Hepatocyte (in vitro differentiated cells): ENCODE measurements around the gene EPHA10. TPM values are rescaled to one million over a fixed set of nuclear protein-coding genes. Genes with fewer than 3 reads are reported as not detected.
"Not testable (repeated sequence)": the region's sequence is repeated elsewhere in the genome, so short reads cannot be mapped to it uniquely, and the experiment has no call there.

ENCODE experiments used
- DNase-seq: peaks from one replicate; pipeline ENCODE4 v3.0.0-alpha.2; 2016; ENCODE audit warnings: low spot score
- H2AFZ ChIP-seq: fragments of 200-600 bp; sonication (generic); 2 replicates; pipeline ENCODE4 v1.6.0; 2016; ENCODE audit warnings: antibody characterized with exemption, mild to moderate bottlenecking
- H3K27ac ChIP-seq: fragments of 200-600 bp; sonication (generic); 2 replicates; pipeline ENCODE4 v1.5.1; 2016; ENCODE audit warnings: mild to moderate bottlenecking
- H3K27me3 ChIP-seq: fragments of 200-600 bp; sonication (generic); 2 replicates; pipeline ENCODE4 v1.6.1; 2016
- H3K36me3 ChIP-seq: fragments of 200-600 bp; sonication (generic); replicated peaks from 2 replicates; pipeline ENCODE4 v1.5.1; 2016; ENCODE audit warnings: low read depth; ENCODE audit not compliant: insufficient read depth
- H3K4me1 ChIP-seq: fragments of 200-600 bp; sonication (generic); 2 replicates; pipeline ENCODE4 v1.5.1; 2016; ENCODE audit warnings: mild to moderate bottlenecking, moderate library complexity; ENCODE audit not compliant: insufficient read depth
- H3K4me2 ChIP-seq: fragments of 200-600 bp; sonication (generic); 2 replicates; pipeline ENCODE4 v1.6.0; 2016
- H3K4me3 ChIP-seq: fragments of 200-600 bp; sonication (generic); 2 replicates; pipeline ENCODE4 v1.5.1; 2016; ENCODE audit warnings: mild to moderate bottlenecking
- H3K79me2 ChIP-seq: fragments of 200-600 bp; sonication (generic); 2 replicates; pipeline ENCODE4 v1.6.0; 2017; ENCODE audit warnings: mild to moderate bottlenecking
- H3K9me2 ChIP-seq: fragments of 200-600 bp; sonication (generic); replicated peaks from 2 replicates; pipeline ENCODE4 v1.6.0; 2017; ENCODE audit warnings: mild to moderate bottlenecking; ENCODE audit not compliant: insufficient read depth
- H3K9me3 ChIP-seq: fragments of 200-600 bp; sonication (generic); 2 replicates; pipeline ENCODE4 v1.5.1; 2016; ENCODE audit warnings: low read depth, mild to moderate bottlenecking
- H4K20me1 ChIP-seq: fragments of 200-600 bp; sonication (generic); 2 replicates; pipeline ENCODE4 v1.6.0; 2016; ENCODE audit warnings: mild to moderate bottlenecking; ENCODE audit not compliant: insufficient read depth, poor library complexity, severe bottlenecking
- CTCF ChIP-seq: fragments of 200-600 bp; sonication (generic); IDR thresholded peaks from 2 replicates; pipeline ENCODE4 v1.5.1; 2016; ENCODE audit warnings: antibody characterized with exemption, mild to moderate bottlenecking; ENCODE audit not compliant: poor library complexity
- EZH2 ChIP-seq: fragments of 200-600 bp; sonication (generic); IDR thresholded peaks from 2 replicates; pipeline ENCODE4 v1.6.1; 2016; ENCODE audit warnings: antibody characterized with exemption, mild to moderate bottlenecking, borderline replicate concordance
- EZH2phosphoT487 ChIP-seq: fragments of 200-600 bp; sonication (generic); IDR thresholded peaks from one replicate; pipeline ENCODE4 v1.6.1; 2018; ENCODE audit warnings: antibody characterized with exemption, mild to moderate bottlenecking, low read depth, moderate library complexity; ENCODE audit not compliant: unreplicated experiment, severe bottlenecking
- WGBS: methylation state at CpG from one replicate; pipeline ENCODE4 v1.1.6; 2016; ENCODE audit warnings: low lambda C conversion rate; ENCODE audit errors: missing lambda C conversion rate; 5-methylcytosine and 5-hydroxymethylcytosine counted together
- polyA plus RNA-seq: library from polyadenylated mRNA; unstranded; fragments of >200 nt; fragmentation: Nextera tagmentation; extraction: Ambion mirVana; gene quantifications from 2 replicates; pipeline ENCODE4 v1.2.1, GENCODE V29; 2016
- total RNA-seq: library from RNA; depleted of rRNA; stranded (reverse); fragments of >200 nt; gene quantifications from 2 replicates; pipeline ENCODE4 v1.2.3, GENCODE V29; 2014

Gene EPHA10
- total and polyA plus RNA-seq, 2 experiments from 2014 or later = 1.3 to 1.5 TPM

- no peaks in the 10 kb centered on the region for H3K36me3 ChIP-seq
- H4K20me1 ChIP-seq = no peaks in the 10 kb centered on the region
- no peak overlapping the region for H3K4me2 ChIP-seq
- TF ChIP-seq CTCF (no peak), EZH2 (no peak), EZH2phosphoT487 (no peak)
- DNase-seq = peak; percentile 51
- H2AFZ ChIP-seq = no peak overlapping the region
- no peaks in the 10 kb centered on the region for H3K9me2 ChIP-seq
- peaks cover 3% of the 10 kb centered on the region for H3K27me3 ChIP-seq
- no peak overlapping the region for H3K27ac ChIP-seq
- no peaks in the 10 kb centered on the region for H3K4me1 ChIP-seq
- H3K9me3 ChIP-seq = no peaks in the 10 kb centered on the region
- H3K79me2 ChIP-seq = no peaks in the 10 kb centered on the region
- H3K4me3 ChIP-seq = no peak overlapping the region
- WGBS = 77% methylated on average over 9 of the region's 9 CpGs
Observed at GRCh38 chr1:37741130-37741529, 23.8 kb downstream of the EPHA10 start.

DNA sequence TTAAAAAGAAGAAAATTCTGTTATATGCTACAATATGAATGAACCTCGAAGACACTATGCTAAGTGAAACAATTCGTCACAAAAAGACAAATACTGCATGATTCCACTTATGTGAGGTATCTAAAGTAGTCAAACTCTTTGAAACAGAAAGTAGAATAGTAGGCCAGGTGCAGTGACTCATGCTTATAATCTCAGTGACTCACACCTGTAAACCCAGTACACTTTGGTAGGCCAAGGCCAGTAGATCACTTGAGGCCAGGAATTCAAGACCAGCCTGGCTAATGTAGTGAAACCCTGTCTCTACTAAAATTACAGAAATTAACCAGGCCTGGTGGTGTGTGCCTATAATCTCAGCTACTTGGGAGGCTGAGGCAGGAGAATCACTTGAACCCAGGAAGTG is 25.7 kb downstream of the EPHA10 start:
- peaks cover 14% of the 10 kb centered on the region for H3K27me3 ChIP-seq
- H4K20me1 ChIP-seq = no peaks in the 10 kb centered on the region
- no peaks in the 10 kb centered on the region for H3K36me3 ChIP-seq
- H3K9me3 ChIP-seq = no peaks in the 10 kb centered on the region
- peak; percentile 59 for DNase-seq
- H2AFZ ChIP-seq = no peak overlapping the region
- no peaks in the 10 kb centered on the region for H3K4me1 ChIP-seq
- peak overlapping the region; percentile 31 for H3K27ac ChIP-seq
- TF ChIP-seq EZH2 = no peak
- no peak for TF ChIP-seq EZH2phosphoT487
- no peak for TF ChIP-seq CTCF
- H3K4me2 ChIP-seq = no peak overlapping the region
- H3K9me2 ChIP-seq = no peaks in the 10 kb centered on the region
- no peaks in the 10 kb centered on the region for H3K79me2 ChIP-seq
- 81% methylated on average over 2 of the region's 2 CpGs for WGBS
- H3K4me3 ChIP-seq = no peak overlapping the region

GRCh38 chr1:37738619-37739018 is 26.3 kb downstream of the EPHA10 start:
- not testable (repeated sequence) for H2AFZ ChIP-seq, H3K27ac ChIP-seq, H3K4me3 ChIP-seq, H3K9me3 ChIP-seq, H3K36me3 ChIP-seq, H3K79me2 ChIP-seq, H3K9me2 ChIP-seq, H4K20me1 ChIP-seq, H3K4me1 ChIP-seq, H3K4me2 ChIP-seq, DNase-seq
- WGBS = 90% methylated on average over 4 of the region's 4 CpGs
- H3K27me3 ChIP-seq = peaks cover 14% of the 10 kb centered on the region

GRCh38 chr1:37737975-37738374 is 26.9 kb downstream of the EPHA10 start:
- not testable (repeated sequence) for H3K9me2 ChIP-seq, H3K36me3 ChIP-seq, H2AFZ ChIP-seq, H3K4me3 ChIP-seq, H3K4me2 ChIP-seq, H3K4me1 ChIP-seq, DNase-seq, H3K27ac ChIP-seq, H4K20me1 ChIP-seq, H3K9me3 ChIP-seq, H3K79me2 ChIP-seq
- 89% methylated on average over 6 of the region's 7 CpGs for WGBS
- peaks cover 14% of the 10 kb centered on the region for H3K27me3 ChIP-seq
